Hindlimb muscle (tissue), 1 donor: ENCODE results near the gene IDH2. TPM values are rescaled to one million over a fixed set of nuclear protein-coding genes. Genes with fewer than 3 reads are reported as not detected.
"Not testable (repeated sequence)": the region's sequence is repeated elsewhere in the genome, so short reads cannot be mapped to it uniquely, and the experiment has no call there.

Experiments
- DNase-seq: peaks from one replicate; pipeline ENCODE4 v3.0.0-alpha.2; 2013
- polyA plus RNA-seq: library from polyadenylated mRNA; unstranded; fragments of 120-200 nt; gene quantifications from one replicate; pipeline ENCODE4 v1.2.1, GENCODE V29; 2013; ENCODE audit not compliant: insufficient read length

Gene IDH2
- polyA plus RNA-seq, 1 donor: 292 TPM

GRCh38 chr15:90114451-90114901 lies 12.2 kb upstream of the IDH2 start:
- DNase-seq: no peak

- no peak for DNase-seq
Measured at GRCh38 chr15:90113166-90113565, 10.9 kb upstream of the IDH2 start.

- DNase-seq: not testable (repeated sequence)
Measured at GRCh38 chr15:90109163-90109751, 7.0 kb upstream of the IDH2 start.

- not testable (repeated sequence) for DNase-seq
Measured at GRCh38 chr15:90108038-90108437, 5.8 kb upstream of the IDH2 start.

- DNase-seq: no peak
Measured at GRCh38 chr15:90106522-90107117, 4.4 kb upstream of the IDH2 start.

GRCh38 chr15:90105521-90105920 lies 3.3 kb upstream of the IDH2 start:
- DNase-seq: no peak

- no peak for DNase-seq
Measured at GRCh38 chr15:90104551-90104950, 2.3 kb upstream of the IDH2 start.

GRCh38 chr15:90103701-90104329 lies 1.5 kb upstream of the IDH2 start:
- DNase-seq: no peak

- peak; percentile 69 for DNase-seq
Measured at GRCh38 chr15:90101130-90101968, 919 bp downstream of the IDH2 start.

GRCh38 chr15:90099868-90100831 lies 2.1 kb downstream of the IDH2 start:
- peak; percentile 71 for DNase-seq

GRCh38 chr15:90099072-90099867 lies 3.0 kb downstream of the IDH2 start:
- no peak for DNase-seq

- no peak for DNase-seq
Measured at GRCh38 chr15:90097475-90097874, 4.8 kb downstream of the IDH2 start.

GRCh38 chr15:90095521-90095959 lies 6.7 kb downstream of the IDH2 start:
- no peak for DNase-seq

- DNase-seq: no peak
Measured at GRCh38 chr15:90091156-90091931, 10.9 kb downstream of the IDH2 start.

GRCh38 chr15:90090226-90090848 lies 11.9 kb downstream of the IDH2 start:
- no peak for DNase-seq

GRCh38 chr15:90087454-90088154 lies 14.7 kb downstream of the IDH2 start:
- no peak for DNase-seq

- DNase-seq: no peak
Measured at GRCh38 chr15:90086868-90087268, 15.4 kb downstream of the IDH2 start.

GRCh38 chr15:90085565-90085964 lies 16.7 kb downstream of the IDH2 start:
- DNase-seq: no peak

GRCh38 chr15:90084876-90085423 lies 17.3 kb downstream of the IDH2 start:
- DNase-seq: no peak
